Fibroblast of villous mesenchyme (primary cell): Measurements from ENCODE around the gene BTBD10. TPM values are rescaled to one million over a fixed set of nuclear protein-coding genes. Genes with fewer than 3 reads are reported as not detected.

Experiments used
- DNase-seq: peaks from one replicate; pipeline ENCODE4 v3.0.0-alpha.2; 2010; ENCODE audit warnings: low read depth
- H3K4me3 ChIP-seq: 2 replicates; pipeline ENCODE4 v1.5.1; 2011; ENCODE audit warnings: low read depth, mild to moderate bottlenecking, low read length
- total RNA-seq: library from RNA; depleted of rRNA; stranded (reverse); fragments of >200 nt; gene quantifications from 2 replicates; pipeline ENCODE4 v1.2.3, GENCODE V29; 2012
- TF ChIP-seq, protein P1 (sequence below): IDR thresholded peaks from 2 replicates; pipeline ENCODE4 v1.5.1; 2012; ENCODE audit warnings: low read depth, mild to moderate bottlenecking, low read length; ENCODE audit not compliant: insufficient read depth

BTBD10 gene
- total RNA-seq, 1 donor = 62.6 TPM

GRCh38 chr11:13367115-13367514 is 95.9 kb downstream of the BTBD10 start:
- H3K4me3 ChIP-seq = no peak overlapping the region
- TF ChIP-seq, protein P1, sequence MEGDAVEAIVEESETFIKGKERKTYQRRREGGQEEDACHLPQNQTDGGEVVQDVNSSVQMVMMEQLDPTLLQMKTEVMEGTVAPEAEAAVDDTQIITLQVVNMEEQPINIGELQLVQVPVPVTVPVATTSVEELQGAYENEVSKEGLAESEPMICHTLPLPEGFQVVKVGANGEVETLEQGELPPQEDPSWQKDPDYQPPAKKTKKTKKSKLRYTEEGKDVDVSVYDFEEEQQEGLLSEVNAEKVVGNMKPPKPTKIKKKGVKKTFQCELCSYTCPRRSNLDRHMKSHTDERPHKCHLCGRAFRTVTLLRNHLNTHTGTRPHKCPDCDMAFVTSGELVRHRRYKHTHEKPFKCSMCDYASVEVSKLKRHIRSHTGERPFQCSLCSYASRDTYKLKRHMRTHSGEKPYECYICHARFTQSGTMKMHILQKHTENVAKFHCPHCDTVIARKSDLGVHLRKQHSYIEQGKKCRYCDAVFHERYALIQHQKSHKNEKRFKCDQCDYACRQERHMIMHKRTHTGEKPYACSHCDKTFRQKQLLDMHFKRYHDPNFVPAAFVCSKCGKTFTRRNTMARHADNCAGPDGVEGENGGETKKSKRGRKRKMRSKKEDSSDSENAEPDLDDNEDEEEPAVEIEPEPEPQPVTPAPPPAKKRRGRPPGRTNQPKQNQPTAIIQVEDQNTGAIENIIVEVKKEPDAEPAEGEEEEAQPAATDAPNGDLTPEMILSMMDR = no peak
- DNase-seq = no peak

DNA sequence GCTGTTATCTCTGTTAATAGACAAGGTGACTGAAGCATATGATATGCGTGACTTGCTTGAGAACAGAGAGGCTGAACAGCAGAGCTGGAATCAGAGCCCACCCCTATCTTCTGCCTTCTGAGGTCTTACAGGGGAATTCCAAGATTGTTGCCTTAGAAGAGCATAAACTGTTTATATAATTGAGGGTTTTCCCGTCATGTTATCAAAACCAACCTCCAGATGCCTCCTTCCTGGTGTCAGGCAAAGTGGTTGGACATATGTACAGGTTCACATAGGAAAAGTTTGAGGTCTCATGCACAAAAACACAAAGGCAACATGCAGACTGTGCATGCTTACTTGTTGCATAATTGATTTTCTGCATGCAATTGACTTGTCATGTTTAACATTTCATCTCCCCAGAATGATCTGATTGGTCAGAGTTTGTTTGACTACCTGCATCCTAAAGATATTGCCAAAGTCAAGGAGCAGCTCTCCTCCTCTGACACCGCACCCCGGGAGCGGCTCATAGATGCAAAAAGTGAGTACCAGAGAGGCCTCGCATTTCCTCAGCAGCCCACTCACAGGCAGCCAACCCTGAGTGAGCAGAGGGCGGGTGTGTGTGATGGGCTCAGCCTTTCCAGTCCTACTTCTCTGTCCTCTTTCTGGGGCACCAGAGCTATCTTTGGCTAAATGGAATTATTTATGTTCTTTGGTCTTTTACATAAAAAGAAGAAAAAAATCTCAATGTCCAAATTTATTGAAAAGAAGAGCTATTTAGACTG is 96.6 kb downstream of the BTBD10 start:
- TF ChIP-seq, protein P1 = no peak
- no peak overlapping the region for H3K4me3 ChIP-seq
- peak; percentile 47 for DNase-seq

- H3K4me3 ChIP-seq = no peak overlapping the region
- no peak for DNase-seq
- TF ChIP-seq, protein P1 = no peak
These were observed 98.6 kb downstream of the BTBD10 start for GRCh38 chr11:13364388-13364787.

DNA sequence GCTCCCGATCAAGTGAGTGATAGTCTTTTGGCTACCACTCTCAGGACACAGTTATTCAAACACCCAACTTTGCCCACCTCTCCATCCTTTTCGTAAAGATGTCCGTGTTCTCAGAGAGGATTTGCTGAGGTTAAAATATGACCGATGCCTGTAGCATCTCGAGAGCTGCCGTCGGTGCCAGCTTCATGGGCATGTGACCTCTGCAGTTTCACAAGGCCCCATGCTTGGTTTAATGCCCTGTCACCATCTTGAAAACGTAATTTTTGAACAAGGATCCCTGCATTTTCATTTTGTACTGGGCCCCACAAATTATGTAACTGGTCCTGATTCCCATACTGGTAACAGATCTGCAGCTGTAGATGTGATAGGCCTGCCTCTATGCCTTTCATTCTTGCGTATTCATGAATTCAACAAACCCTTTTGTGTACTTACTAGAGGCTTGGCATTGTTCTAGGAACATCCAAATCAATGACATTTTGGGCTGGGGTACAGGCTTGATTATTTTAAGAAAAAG is 100.4 kb downstream of the BTBD10 start:
- no peak overlapping the region for H3K4me3 ChIP-seq
- TF ChIP-seq, protein P1 = no peak
- DNase-seq = no peak

- H3K4me3 ChIP-seq = no peak overlapping the region
- TF ChIP-seq, protein P1 = no peak
- DNase-seq = peak; percentile 28
These were observed 104.3 kb downstream of the BTBD10 start for GRCh38 chr11:13358596-13359270.

DNA sequence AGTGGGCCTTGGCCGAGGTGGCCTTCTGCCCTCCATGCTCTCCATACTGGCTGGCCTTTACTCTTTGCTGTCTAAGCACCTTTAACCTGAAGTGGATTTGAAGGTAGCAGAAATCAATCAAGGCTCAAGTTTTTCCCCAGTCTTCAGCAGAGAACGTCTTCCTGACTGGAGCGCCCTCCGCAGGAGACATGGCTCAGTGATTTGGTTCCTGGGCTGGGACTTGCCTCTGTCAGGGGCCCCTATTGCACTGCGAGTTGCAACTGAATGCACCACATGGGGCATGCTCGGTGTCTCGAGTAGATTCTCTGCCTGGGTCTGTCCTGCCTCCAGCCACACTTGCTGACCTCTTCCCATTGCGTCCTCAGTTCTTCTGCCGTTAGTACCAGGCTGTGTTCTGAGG is 105.8 kb downstream of the BTBD10 start:
- DNase-seq = no peak
- TF ChIP-seq, protein P1 = no peak
- H3K4me3 ChIP-seq = no peak overlapping the region
